HL-60/S4 treated with phorbol 12-myristate 13-acetate at 8.2 ng/mL for 4 days and 3 days (cell line): ENCODE measurements around the gene MEG3.

Source experiments
- in situ Hi-C: fragments of 300-500 bp; cut with MboI; formaldehyde crosslinking; loops from 2 replicates; pipeline ENCODE4 v1.15.0; 2022; ENCODE audit warnings: low sequenced_read_pairs

MEG3 gene

GRCh38 chr14:100891501-100892445, 65.9 kb downstream of the MEG3 start:
- in situ Hi-C loops: no loop called here

- in situ Hi-C loops: no loop called here
Observed at GRCh38 chr14:100892496-100893227, 66.7 kb downstream of the MEG3 start.

DNA sequence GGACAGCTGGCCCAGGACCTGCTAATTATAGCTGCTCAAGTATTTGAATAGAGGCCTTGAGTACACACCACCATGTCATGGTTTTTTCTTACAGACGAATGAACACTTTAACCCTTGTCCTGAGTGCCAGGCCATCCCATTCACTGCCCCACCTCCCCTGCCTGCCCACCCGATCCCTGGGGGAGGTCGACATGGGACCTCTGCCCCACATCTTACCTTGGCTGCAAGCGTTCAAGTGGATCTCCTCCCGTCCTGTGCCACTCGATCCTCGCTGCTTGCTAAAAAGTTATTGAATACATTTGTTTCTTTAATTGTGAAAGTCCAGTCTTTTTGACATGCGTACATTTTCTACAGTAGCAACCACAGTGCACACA, 67.3 kb downstream of the MEG3 start:
- in situ Hi-C loops: no loop called here

DNA sequence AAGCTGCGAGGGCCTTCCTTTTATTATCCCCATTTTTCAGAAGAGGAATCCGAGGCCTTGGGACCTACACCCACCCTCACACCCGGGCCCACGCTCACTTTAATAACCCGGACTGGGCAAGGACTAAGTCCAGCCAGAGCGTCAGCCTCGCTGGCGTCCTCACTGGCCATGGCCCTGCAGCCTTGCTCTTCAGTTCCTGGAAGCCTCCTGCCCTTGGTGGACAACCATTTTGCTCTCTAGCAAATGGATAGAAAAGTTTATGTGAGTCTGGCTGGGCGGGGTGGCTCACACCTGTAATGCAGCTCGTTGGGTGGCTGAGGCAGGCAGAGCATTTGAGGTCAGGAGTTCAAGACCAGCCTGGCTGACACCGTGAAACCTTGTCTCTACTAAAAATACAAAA, 67.8 kb downstream of the MEG3 start:
- in situ Hi-C loops: no loop called here

DNA sequence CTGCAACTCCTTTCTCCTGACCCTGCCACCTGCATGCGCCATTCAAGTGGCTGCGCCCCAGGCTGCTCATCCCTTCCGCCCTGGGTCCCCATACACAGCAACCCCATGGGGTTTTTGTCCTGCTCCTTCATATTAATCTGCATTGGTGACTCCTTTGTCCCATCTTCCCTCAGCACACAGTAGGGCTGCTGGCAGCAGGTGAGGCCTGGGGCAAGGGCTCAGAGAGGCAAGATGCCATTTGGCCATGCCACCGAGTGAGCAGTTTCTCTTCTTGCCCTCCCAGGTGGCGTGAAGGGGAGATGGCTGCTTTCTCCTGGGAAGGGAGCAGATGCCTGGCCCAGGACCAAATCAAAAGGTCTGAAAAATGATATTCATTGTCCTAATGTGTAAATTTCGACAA, 68.5 kb downstream of the MEG3 start:
- in situ Hi-C loops: no loop called here

DNA sequence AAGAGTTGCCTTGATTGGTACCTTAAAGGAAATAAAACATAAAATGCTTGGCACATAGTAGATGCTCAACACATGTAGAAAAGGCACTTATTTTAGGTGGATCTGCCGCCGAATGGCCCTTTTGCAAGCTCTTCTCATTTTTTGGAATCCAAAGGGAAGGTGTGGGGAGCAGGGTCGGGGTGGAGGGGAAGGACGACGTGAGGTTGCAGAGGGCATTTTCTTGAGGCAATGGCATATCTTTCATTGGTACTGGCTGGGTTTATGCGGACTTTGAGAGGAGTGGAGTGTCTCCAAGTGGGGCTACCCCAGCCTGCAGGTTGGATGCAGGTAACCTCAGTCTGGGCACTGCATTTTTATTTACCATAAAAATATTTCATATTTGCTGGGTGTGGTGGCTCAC, 69.5 kb downstream of the MEG3 start:
- in situ Hi-C loops: no loop called here

GRCh38 chr14:100896369-100897060, 70.6 kb downstream of the MEG3 start:
- in situ Hi-C loops: no loop called here

DNA sequence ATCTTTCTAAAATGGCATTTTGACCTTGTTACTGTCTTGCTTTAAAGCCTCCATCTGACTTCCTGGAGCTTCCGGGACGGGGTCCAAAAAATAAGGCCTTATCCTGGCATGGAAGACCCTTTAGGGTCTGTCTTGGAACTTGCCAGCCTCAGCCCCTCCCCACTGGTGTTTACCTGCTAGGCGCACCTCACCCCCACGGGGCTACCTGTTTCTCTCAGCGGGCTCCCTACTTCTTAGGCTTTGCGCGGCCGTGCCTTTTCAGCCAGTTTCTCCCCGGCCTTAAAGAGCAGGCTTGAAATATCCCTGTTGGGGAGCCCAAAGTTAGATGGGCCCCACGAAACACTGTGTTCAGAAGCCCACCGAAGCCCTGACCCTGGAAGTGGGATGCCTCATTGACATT, 72.5 kb downstream of the MEG3 start:
- in situ Hi-C loops: no loop called here

DNA sequence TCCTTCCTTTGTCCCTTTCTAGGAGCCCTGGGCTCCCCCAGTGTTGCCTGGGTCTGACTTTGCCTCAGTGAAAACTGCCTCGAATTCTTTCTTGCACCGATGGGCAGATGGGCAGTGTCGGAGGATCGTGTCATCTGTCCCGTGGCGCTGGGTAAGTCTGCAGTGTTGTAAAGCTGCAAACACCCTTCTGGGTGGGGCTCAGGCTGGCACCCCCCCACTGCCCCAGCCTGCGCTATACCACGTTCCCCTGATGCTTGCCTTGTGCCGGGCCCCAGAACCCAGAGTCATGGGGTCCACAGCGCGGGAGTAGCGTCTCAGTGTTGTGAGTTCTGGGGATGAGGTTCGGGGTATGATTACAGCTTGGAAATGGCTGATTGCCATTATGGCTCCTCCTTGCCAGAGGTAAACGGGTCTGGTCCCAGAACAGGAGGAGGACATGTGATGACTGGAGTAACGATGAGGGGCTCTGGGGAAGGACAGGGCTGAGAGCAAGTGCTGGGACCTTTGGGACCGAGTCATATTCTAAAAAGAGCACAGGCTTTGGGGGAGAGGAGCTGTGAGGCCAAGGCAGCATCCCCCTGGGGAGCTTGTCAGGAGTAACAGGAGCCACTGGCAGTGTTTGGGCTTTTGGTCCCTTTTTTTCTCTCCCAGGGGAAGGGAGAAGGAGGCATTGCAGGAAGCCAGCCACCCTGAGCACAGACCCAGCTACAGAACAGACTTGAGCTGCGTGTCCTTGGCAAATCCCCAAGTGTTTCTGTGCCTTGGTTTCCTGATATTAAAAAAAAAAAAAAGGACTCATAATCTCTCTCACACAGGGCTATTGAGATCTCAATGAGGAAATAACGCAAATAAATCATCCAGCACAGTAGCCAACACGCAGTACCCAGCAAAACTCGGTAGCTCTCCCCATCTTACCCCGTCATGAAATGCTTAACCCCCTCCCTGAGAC, 73.3 kb downstream of the MEG3 start:
- in situ Hi-C loops: no loop called here

DNA sequence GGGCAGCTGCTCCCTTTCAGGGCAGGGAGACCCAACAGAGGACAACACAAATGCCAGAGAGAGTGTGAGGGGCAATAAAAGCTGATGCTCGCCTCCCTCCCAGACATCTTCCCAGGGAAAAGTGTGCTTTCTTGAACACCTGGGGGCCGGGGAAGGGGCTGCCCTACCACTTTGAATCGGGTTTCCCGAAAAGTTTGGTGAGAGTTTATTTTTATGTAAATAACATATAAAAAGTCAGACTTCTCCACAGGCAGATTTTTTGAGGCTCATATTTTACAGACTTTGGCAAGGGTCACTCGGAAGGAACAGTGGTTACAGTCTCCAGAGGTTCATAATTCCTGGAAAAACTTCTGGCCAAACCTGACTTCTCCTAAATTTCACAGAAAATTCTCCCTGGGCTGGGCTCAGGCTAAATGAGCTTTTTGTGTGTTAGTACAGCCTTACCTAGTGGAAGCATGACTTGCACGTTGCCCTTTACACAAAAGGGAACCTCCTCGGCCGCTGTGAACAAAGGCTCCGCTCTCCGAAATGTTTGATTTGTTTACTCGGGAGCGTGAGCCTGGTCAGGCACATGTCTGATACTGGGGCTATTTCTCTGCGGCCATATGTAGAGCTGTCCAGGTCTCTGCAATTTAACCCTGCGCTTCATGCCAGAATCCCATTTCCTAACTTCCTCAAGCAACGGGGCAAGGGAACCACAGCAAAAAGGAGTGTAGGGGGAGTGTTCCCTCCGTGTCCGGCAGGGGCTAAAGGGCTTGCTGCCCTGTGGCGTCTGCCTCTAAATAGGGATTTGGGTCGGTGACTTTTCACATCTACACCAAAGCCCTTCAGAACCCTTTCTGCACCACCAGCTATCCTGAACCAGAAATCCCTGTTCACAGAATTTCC, 74.2 kb downstream of the MEG3 start:
- in situ Hi-C loops: no loop called here

DNA sequence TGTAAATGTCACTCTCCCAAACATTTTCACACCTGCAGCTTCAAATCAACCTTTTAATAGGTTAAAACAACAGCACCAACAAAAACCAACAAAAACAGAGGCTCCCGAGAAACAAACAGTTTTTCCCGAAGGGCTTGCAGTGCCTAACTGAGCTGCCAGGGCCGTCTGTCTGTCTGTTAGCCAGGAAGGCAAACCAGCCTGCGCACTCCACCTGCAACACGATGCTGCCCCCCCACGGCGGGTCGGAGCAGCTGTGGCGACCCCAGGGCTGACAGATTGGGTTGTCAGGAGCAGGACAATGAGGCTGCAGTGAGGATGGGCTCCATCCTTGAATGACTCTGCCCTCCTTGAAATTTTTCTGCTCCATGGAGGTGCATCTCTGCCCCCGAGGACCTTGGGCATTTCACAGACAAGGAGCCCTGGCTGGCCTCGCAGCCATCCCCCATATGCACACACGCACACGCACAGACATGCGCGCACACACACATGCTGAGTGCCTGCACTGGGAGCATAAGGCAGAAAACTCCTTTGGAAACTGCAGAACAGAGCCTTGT, 75.0 kb downstream of the MEG3 start:
- in situ Hi-C loops: no loop called here

- in situ Hi-C loops: no loop called here
Observed at GRCh38 chr14:100901391-100902183, 75.7 kb downstream of the MEG3 start.

GRCh38 chr14:100902295-100903133, 76.6 kb downstream of the MEG3 start:
- in situ Hi-C loops: no loop called here

DNA sequence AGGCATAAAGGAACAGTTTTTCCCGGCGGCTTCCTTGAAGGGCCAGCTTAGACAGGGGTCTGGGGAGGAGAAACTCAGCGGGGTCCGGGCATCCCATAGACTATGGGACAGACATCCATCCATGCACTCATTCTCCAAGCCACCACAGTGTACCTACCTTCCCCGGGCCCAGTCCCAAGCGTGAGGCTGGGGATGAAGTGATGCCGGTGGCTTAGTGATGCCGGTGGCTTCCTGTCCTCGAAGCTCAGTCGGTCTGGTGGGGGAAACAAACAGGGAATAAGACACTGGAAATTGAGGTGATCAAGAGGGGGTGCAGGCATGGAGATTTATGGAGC, 77.2 kb downstream of the MEG3 start:
- in situ Hi-C loops: no loop called here

DNA sequence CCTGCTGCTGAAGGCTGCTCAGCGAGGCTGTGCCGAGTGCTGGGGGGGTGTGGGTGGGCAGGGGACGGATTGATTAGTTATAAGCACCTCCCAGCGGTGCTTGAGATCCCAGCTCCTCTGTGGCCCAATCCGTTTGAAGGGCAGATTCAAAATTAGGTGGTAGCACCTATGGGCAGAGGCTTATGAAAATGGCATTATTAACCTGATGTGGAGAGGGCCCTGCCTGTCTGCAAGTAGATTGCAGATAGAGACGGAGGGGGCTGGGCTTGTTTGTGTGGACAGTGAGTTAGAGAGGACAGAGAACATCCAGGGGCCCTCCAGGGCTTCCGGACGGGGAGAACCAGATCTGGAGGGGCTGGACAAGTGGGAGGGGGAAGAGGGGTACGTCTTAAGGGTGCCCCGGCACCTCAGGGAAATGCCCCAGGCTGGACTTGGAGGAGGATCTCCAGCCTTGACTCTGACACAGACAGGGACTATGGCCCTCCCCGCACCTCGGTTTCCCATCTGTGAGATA, 77.8 kb downstream of the MEG3 start, which contains the start of gene RTL1:
TSS of gene RTL1 (minus strand) at position 51 of the 514 bp plus-strand sequence. CDS start 18,934 bp downstream, outside the sequence.
- in situ Hi-C loops: no loop called here

DNA sequence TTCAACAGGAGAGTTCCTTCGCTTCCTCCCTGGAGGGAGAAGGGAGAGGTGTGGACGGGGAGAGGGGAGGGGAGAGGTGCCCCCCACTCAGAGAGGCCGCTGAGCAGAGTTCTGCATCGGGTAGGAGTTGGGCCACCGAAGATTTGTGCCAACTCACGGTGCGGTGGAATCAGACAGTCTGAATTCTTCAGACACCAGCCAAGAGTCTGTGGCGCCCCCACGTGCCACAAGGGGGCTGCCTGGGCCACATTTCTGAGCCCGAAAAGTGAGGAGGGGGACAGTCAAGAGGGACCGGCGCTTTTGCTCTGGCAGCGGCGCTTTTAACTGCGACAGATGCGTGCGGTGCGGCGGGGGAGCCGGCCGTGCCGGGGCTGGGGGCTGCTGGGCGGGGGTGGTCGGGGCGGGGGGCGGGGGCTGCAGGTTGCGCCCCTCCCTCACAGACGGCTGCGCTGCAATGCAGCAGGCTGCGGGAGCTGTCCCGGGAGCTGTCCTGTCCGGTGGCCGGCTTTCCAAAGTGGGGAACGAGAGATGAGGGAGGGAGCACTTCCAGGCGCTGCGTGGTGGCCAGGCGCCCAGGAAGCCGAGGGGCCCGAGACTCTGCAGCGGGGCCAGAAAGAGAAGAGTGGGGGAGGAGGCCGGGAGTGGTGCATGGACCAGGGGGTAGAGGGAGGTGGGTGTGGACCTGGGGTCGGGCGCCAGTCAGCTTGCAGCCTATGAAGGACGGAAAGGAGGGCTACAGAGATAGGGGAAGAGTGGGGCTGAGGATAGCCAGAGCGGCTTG, 78.6 kb downstream of the MEG3 start:
- in situ Hi-C loops: no loop called here
